H1 (cell line): ENCODE data around the gene TFAP2E. TPM values are rescaled to one million over a fixed set of nuclear protein-coding genes. Genes with fewer than 3 reads are reported as not detected.

ENCODE experiments used
- CTCF ChIA-PET: fragments of 300-600 bp; sonication (Branson Sonifier 250); formaldehyde crosslinking; loops from one replicate; lab custom pipeline; 2021; ENCODE audit not compliant: partially characterized antibody; lab: Charles Lee
- POLR2A ChIA-PET: fragments of 300-600 bp; sonication (Branson Sonifier 250); formaldehyde crosslinking; loops from one replicate; lab custom pipeline; 2021; ENCODE audit warnings: inconsistent platforms; ENCODE audit not compliant: partially characterized antibody; lab: Charles Lee
- DNase-seq, 2 experiments: peaks; one replicate each; pipeline versions ENCODE4 v3.0.0 to v3.0.0-alpha.2; 2010 to 2022; ENCODE audit warnings: low spot score in 2 of 2, low read depth in 1 of 2, mixed read lengths in 1 of 2
- FAIRE-seq: peaks from 2 replicates; lab custom pipeline; 2011; peaks lifted over from hg19 to GRCh38; lab: Jason Lieb, UNC
- H2AFZ ChIP-seq: 2 replicates; pipeline ENCODE4 v1.8.1; 2012; ENCODE audit warnings: low read length, inconsistent platforms
- H2AK5ac ChIP-seq: 2 replicates; pipeline ENCODE4 v1.6.1; 2013; ENCODE audit warnings: low read depth, low read length
- H2BK120ac ChIP-seq: replicated peaks from 2 replicates; pipeline ENCODE3; 2013; ENCODE audit warnings: low read depth, low read length, inconsistent platforms
- H2BK12ac ChIP-seq: 2 replicates; pipeline ENCODE4 v1.6.1; 2013; ENCODE audit warnings: low read depth, low read length
- H2BK15ac ChIP-seq: 2 replicates; pipeline ENCODE4 v1.6.1; 2013; ENCODE audit warnings: low read length
- H2BK20ac ChIP-seq: 2 replicates; pipeline ENCODE4 v1.6.1; 2013; ENCODE audit warnings: low read length
- H2BK5ac ChIP-seq: 2 replicates; pipeline ENCODE4 v1.6.1; 2013; ENCODE audit warnings: low read depth, low read length
- H3K14ac ChIP-seq: 2 replicates; pipeline ENCODE4 v1.6.1; 2013; ENCODE audit warnings: inconsistent platforms; ENCODE audit not compliant: insufficient read length
- H3K18ac ChIP-seq: 2 replicates; pipeline ENCODE4 v1.6.1; 2013; ENCODE audit warnings: low read length; ENCODE audit errors: extremely low read depth
- H3K23ac ChIP-seq: 2 replicates; pipeline ENCODE4 v1.6.1; 2013; ENCODE audit warnings: inconsistent platforms; ENCODE audit not compliant: insufficient read length
- H3K23me2 ChIP-seq: 2 replicates; pipeline ENCODE4 v1.6.1; 2013; ENCODE audit warnings: low read depth, low read length
- H3K27ac ChIP-seq: 2 replicates; pipeline ENCODE4 v1.6.1; 2011; ENCODE audit warnings: low read depth, low read length, inconsistent platforms
- H3K27me3 ChIP-seq, 4 experiments: replicated peaks in 1 of 4; 1 replicate in 1 of 4; 2 replicates in 3 of 4; pipeline versions ENCODE4 v1.6.1 to v1.8.1; 2011 to 2013; ENCODE audit warnings: low read length in 3 of 4, mild to moderate bottlenecking in 3 of 4, inconsistent platforms in 2 of 4, mixed read lengths in 2 of 4, moderate library complexity in 1 of 4; ENCODE audit not compliant: control insufficient read depth in 3 of 4, insufficient read depth in 3 of 4; ENCODE audit errors: extremely low read depth in 1 of 4
- H3K36me3 ChIP-seq, 4 experiments: 2 replicates each; pipeline versions ENCODE4 v1.6.1 to v1.8.1; 2011 to 2013; ENCODE audit warnings: mild to moderate bottlenecking in 4 of 4, low read length in 3 of 4, moderate library complexity in 2 of 4, control low read depth in 1 of 4, inconsistent platforms in 1 of 4; ENCODE audit not compliant: insufficient read depth in 4 of 4, control insufficient read depth in 2 of 4
- H3K4ac ChIP-seq: replicated peaks from 2 replicates; pipeline ENCODE3; 2013; ENCODE audit warnings: low read length, low read depth, mixed read lengths, inconsistent platforms; ENCODE audit not compliant: insufficient read length
- H3K4me1 ChIP-seq, 4 experiments: replicated peaks in 1 of 4; 1 replicate in 1 of 4; 2 replicates in 3 of 4; pipeline versions ENCODE4 v1.6.1 to v1.8.1; 2011 to 2013; ENCODE audit warnings: low read length in 3 of 4, inconsistent platforms in 2 of 4, mixed read lengths in 1 of 4; ENCODE audit not compliant: insufficient read depth in 4 of 4, control insufficient read depth in 3 of 4
- H3K4me2 ChIP-seq, 2 experiments: 2 replicates each; pipeline versions ENCODE4 v1.6.1 to v1.8.1; 2011 to 2013; ENCODE audit warnings: low read depth in 2 of 2, low read length in 2 of 2, control low read depth in 1 of 2, inconsistent platforms in 1 of 2, mild to moderate bottlenecking in 1 of 2; ENCODE audit not compliant: insufficient read depth in 1 of 2
- H3K4me3 ChIP-seq, 4 experiments: fragments of 200-600, 300-600 bp in 1 of 4; sonication (generic), shearing (Covaris generic), sonication (Bioruptor Twin) in 1 of 4; 2 replicates each; pipeline versions ENCODE4 v1.5.1 to v1.8.1; 2011 to 2016; ENCODE audit warnings: low read length in 4 of 4, low read depth in 3 of 4, control low read depth in 2 of 4, inconsistent platforms in 2 of 4, mild to moderate bottlenecking in 2 of 4, mixed read lengths in 1 of 4, moderate library complexity in 1 of 4; ENCODE audit not compliant: insufficient read depth in 2 of 4; ENCODE audit errors: extremely low read depth in 1 of 4
- H3K56ac ChIP-seq: replicated peaks from 2 replicates; pipeline ENCODE3; 2013; ENCODE audit warnings: low read depth, mild to moderate bottlenecking, mixed read lengths, low read length, inconsistent platforms; ENCODE audit not compliant: insufficient read length
- H3K79me1 ChIP-seq: 2 replicates; pipeline ENCODE4 v1.6.1; 2013; ENCODE audit warnings: low read depth, low read length, control low read depth
- H3K79me2 ChIP-seq, 2 experiments: 2 replicates each; pipeline versions ENCODE4 v1.6.1 to v1.8.1; 2012 to 2013; ENCODE audit warnings: low read length in 2 of 2, mild to moderate bottlenecking in 2 of 2, inconsistent platforms in 1 of 2; ENCODE audit not compliant: insufficient read depth in 2 of 2, control insufficient read depth in 1 of 2
- H3K9ac ChIP-seq, 4 experiments: replicated peaks in 1 of 4; 1 replicate in 1 of 4; 2 replicates in 3 of 4; pipeline versions ENCODE4 v1.6.1 to v1.8.1; 2011 to 2013; ENCODE audit warnings: low read depth in 3 of 4, low read length in 3 of 4, control low read depth in 2 of 4, mild to moderate bottlenecking in 2 of 4, moderate library complexity in 2 of 4, inconsistent platforms in 1 of 4; ENCODE audit errors: extremely low read depth in 1 of 4
- H3K9me3 ChIP-seq, 2 experiments: 2 replicates each; pipeline versions ENCODE4 v1.6.1 to v1.8.1; 2012 to 2013; ENCODE audit warnings: mild to moderate bottlenecking in 2 of 2, moderate library complexity in 2 of 2, control low read depth in 1 of 2, inconsistent platforms in 1 of 2, low read depth in 1 of 2, low read length in 1 of 2, mixed read lengths in 1 of 2; ENCODE audit not compliant: insufficient read depth in 2 of 2
- H4K20me1 ChIP-seq, 2 experiments: replicated peaks in 1 of 2; 2 replicates each; pipeline versions ENCODE3 to v1.8.1; 2011 to 2013; ENCODE audit warnings: inconsistent platforms in 2 of 2, low read length in 2 of 2, mild to moderate bottlenecking in 1 of 2; ENCODE audit not compliant: insufficient read depth in 2 of 2, control insufficient read depth in 1 of 2
- H4K5ac ChIP-seq: 2 replicates; pipeline ENCODE4 v1.6.1; 2013; ENCODE audit warnings: low read length, low read depth, mixed read lengths, inconsistent platforms; ENCODE audit not compliant: insufficient read length
- H4K8ac ChIP-seq: 2 replicates; pipeline ENCODE4 v1.8.0; 2013; ENCODE audit warnings: mild to moderate bottlenecking, moderate library complexity, low read length, inconsistent platforms; ENCODE audit not compliant: insufficient read depth; ENCODE audit errors: extremely low read depth
- H4K91ac ChIP-seq: replicated peaks from 2 replicates; pipeline ENCODE3; 2013; ENCODE audit warnings: low read length, mixed read lengths, inconsistent platforms; ENCODE audit not compliant: insufficient read length
- ASH2L ChIP-seq: fragments of 200-600, 300-600 bp; sonication (generic); IDR thresholded peaks from one replicate; pipeline ENCODE4 v1.7.1; 2017; ENCODE audit warnings: low read length
- CHD2 ChIP-seq: IDR thresholded peaks from 2 replicates; pipeline ENCODE4 v1.6.1; 2012; ENCODE audit warnings: low read length, improper control_type of control experiment
- CTCF ChIP-seq, 3 experiments: IDR thresholded peaks; 1 replicate in 2 of 3; 2 replicates in 1 of 3; pipeline versions ENCODE4 v1.5.1 to v1.6.1; 2011; ENCODE audit warnings: low read length in 3 of 3, mild to moderate bottlenecking in 3 of 3, inconsistent platforms in 2 of 3, low read depth in 1 of 3, moderate library complexity in 1 of 3; ENCODE audit not compliant: insufficient read depth in 1 of 3; ENCODE audit errors: control extremely low read depth in 1 of 3
- EP300 ChIP-seq, 2 experiments: IDR thresholded peaks; 1 replicate in 1 of 2; 2 replicates in 1 of 2; pipeline ENCODE4 v1.6.1; 2011 to 2012; ENCODE audit warnings: low read depth in 2 of 2, low read length in 2 of 2, mild to moderate bottlenecking in 2 of 2, borderline replicate concordance in 1 of 2, inconsistent platforms in 1 of 2, moderate library complexity in 1 of 2
- GTF2F1 ChIP-seq: IDR thresholded peaks from 2 replicates; pipeline ENCODE4 v1.6.1; 2012; ENCODE audit warnings: low read depth, low read length, improper control_type of control experiment, borderline replicate concordance
- JUN ChIP-seq: IDR thresholded peaks from 2 replicates; pipeline ENCODE4 v1.6.1; 2011; ENCODE audit warnings: low read depth, mild to moderate bottlenecking, improper control_type of control experiment, low read length
- RAD21 ChIP-seq, 2 experiments: IDR thresholded peaks in 1 of 2; conservative IDR thresholded peaks in 1 of 2; 2 replicates each; pipeline ENCODE4 v1.6.1; 2011; ENCODE audit warnings: low read depth in 2 of 2, low read length in 2 of 2, improper control_type of control experiment in 1 of 2, inconsistent platforms in 1 of 2, mild to moderate bottlenecking in 1 of 2, moderate library complexity in 1 of 2
- SIN3A ChIP-seq, 2 experiments: IDR thresholded peaks in 1 of 2; conservative IDR thresholded peaks in 1 of 2; 2 replicates each; pipeline ENCODE4 v1.6.1; 2011 to 2012; ENCODE audit warnings: low read length in 2 of 2, improper control_type of control experiment in 1 of 2, low read depth in 1 of 2, mild to moderate bottlenecking in 1 of 2
- TEAD4 ChIP-seq: IDR thresholded peaks from 2 replicates; pipeline ENCODE4 v1.6.1; 2012; ENCODE audit warnings: low read depth, low read length, inconsistent platforms, mixed read lengths
- WGBS, 2 experiments: shearing (Covaris generic) in 1 of 2; methylation state at CpG; one replicate each; pipeline versions ENCODE4 v1.1.6 to v1.1.7; 2013 to 2015; ENCODE audit warnings: low lambda C conversion rate in 2 of 2, mixed read lengths in 2 of 2, inconsistent platforms in 1 of 2, low coverage in 1 of 2, missing lambda C conversion rate in 1 of 2; ENCODE audit not compliant: insufficient replicate concordance in 2 of 2, insufficient coverage in 1 of 2, insufficient read length in 1 of 2; ENCODE audit errors: extremely low coverage in 1 of 2, missing lambda C conversion rate in 1 of 2; 5-methylcytosine and 5-hydroxymethylcytosine counted together
- polyA plus RNA-seq, 7 experiments: library from polyadenylated mRNA; depleted of rRNA in 3 of 7; stranded (reverse) in 5 of 7; unstranded in 2 of 7; fragments of >200 nt in 5 of 7; fragments of 200-250 nt in 2 of 7; gene quantifications; 1 replicate in 5 of 7; 2 replicates in 1 of 7; 4 replicates in 1 of 7; pipeline versions ENCODE4 v1.2.1 to v1.2.3, GENCODE V29; 2011 to 2013; ENCODE audit warnings: missing spikeins in 2 of 7, mixed read lengths in 2 of 7
- total RNA-seq: library from RNA; stranded (reverse); fragmentation: NEBNext Ultra II Directional; extraction: Animal tissue kit (Norgen Biotek cat#: 25700); gene quantifications from 2 replicates; pipeline ENCODE4 v1.2.1, GENCODE V29; 2021

Gene TFAP2E
- total and polyA plus RNA-seq, 2 of the 8 experiments (the other 6 are each of a cell fraction or from before 2014, with no cell fraction given), result 0.24 to 0.50 TPM

GRCh38 chr1:35555212-35555584 lies 17.9 kb upstream of the TFAP2E start:
- no peak overlapping the region for H3K14ac ChIP-seq
- no peaks in the 10 kb centered on the region; the same call in 1 of the 2 replicates for H3K79me1 ChIP-seq
- H4K8ac ChIP-seq, result no peak overlapping the region
- peaks cover 0 to 3% of the 10 kb centered on the region in 2 experiments for H4K20me1 ChIP-seq
- H3K4ac ChIP-seq, result no peak overlapping the region
- H3K4me2 ChIP-seq, result peak overlapping the region; percentile 85 to 92
- peaks cover 4 to 62% of the 10 kb centered on the region in 2 experiments; a peak in 3 of 4 replicates for H3K79me2 ChIP-seq
- H3K9ac ChIP-seq, result peak overlapping the region in 2 of 4 experiments; percentile 51 to 58; a peak in 3 of 7 replicates
- H2BK12ac ChIP-seq, result peak overlapping the region; percentile 82; the same call in 1 of the 2 replicates
- FAIRE-seq (peak; percentile 57), DNase-seq (no peak)
- H3K23ac ChIP-seq, result no peak overlapping the region
- CTCF ChIA-PET, result no interaction called here
- no peaks in the 10 kb centered on the region for H3K27me3 ChIP-seq
- 22% methylated on average over 4 of the region's 4 CpGs; no CpG with 5 or more reads in 1 of the 2 experiments for WGBS, 2 experiments
- peak overlapping the region; percentile 93 for H2BK5ac ChIP-seq
- peak overlapping the region; percentile 79 for H3K27ac ChIP-seq
- POLR2A ChIA-PET, result interaction anchor here (2.0 to 2.8 kb wide), 2 partner anchors 8 to 17 kb away, joined by 13 to 22 read pairs; partner anchors contain the start of gene TFAP2E
- peaks cover 7 to 20% (median 16%) of the 10 kb centered on the region in 4 experiments; a peak in 6 of 7 replicates for H3K4me1 ChIP-seq
- peak overlapping the region; percentile 11 for H3K56ac ChIP-seq
- H2BK20ac ChIP-seq, result peak overlapping the region; percentile 91
- H2BK15ac ChIP-seq, result no peak overlapping the region
- H3K18ac ChIP-seq, result peak overlapping the region; percentile 33; the same call in 1 of the 2 replicates
- peak overlapping the region; percentile 25 to 76 (median 57); a peak in 7 of 8 replicates for H3K4me3 ChIP-seq
- peaks cover 5% of the 10 kb centered on the region; the same call in 1 of the 2 replicates for H3K23me2 ChIP-seq
- H3K9me3 ChIP-seq, result no peaks in the 10 kb centered on the region
- H3K36me3 ChIP-seq, result peaks cover 0 to 42% (median 5%) of the 10 kb centered on the region in 4 experiments; a peak in 4 of 8 replicates
- H2AK5ac ChIP-seq, result peak overlapping the region; percentile 91
- H4K5ac ChIP-seq, result peak overlapping the region; percentile 68
- H4K91ac ChIP-seq, result peak overlapping the region; percentile 54
- H2BK120ac ChIP-seq, result peak overlapping the region; percentile 10
- no peak overlapping the region for H2AFZ ChIP-seq
- TF ChIP-seq GTF2F1 (no peak), JUN (no peak), CHD2 (no peak), CTCF (IDR thresholded peaks at IDR 0.05; ENCODE audit: control extremely low read depth in 1 of 3, insufficient read depth in 1 of 3, low read depth in 1 of 3, low read length in 3 of 3) (no peak), ASH2L (peak; percentile 34), TEAD4 (no peak), EP300 (IDR thresholded peaks at IDR 0.05; ENCODE audit: borderline replicate concordance in 1 of 2, low read depth in 2 of 2, low read length in 2 of 2) (no peak), SIN3A (conservative IDR thresholded peaks at IDR 0.05 in 1 of 2, IDR thresholded peaks at IDR 0.05 in 1 of 2; ENCODE audit: low read depth in 1 of 2, low read length in 2 of 2) (peak in 1 of 2 experiments; percentile 84; a peak in 2 of 4 replicates), RAD21 (IDR thresholded peaks at IDR 0.05 in 1 of 2, conservative IDR thresholded peaks at IDR 0.05 in 1 of 2; ENCODE audit: low read depth in 2 of 2, low read length in 2 of 2) (no peak)
